Hippocampal formation (tissue), 2 donors: ENCODE measurements around the gene RAE1.

Experiments used
- DNase-seq, 2 donors: peaks; one replicate each; lab custom pipeline; 2025; lab: John Stamatoyannopoulos, UW

RAE1 gene

GRCh38 chr20:57372157-57372556 is 21.1 kb downstream of the RAE1 start:
- DNase-seq, result no peak

GRCh38 chr20:57372581-57373350 is 21.7 kb downstream of the RAE1 start:
- no peak for DNase-seq

GRCh38 chr20:57374343-57374930 is 23.4 kb downstream of the RAE1 start:
- DNase-seq, result no peak

- DNase-seq, result peak in 1 of 2 donors; percentile 23
Observed at GRCh38 chr20:57374931-57375651, 24.0 kb downstream of the RAE1 start.

- DNase-seq, result no peak
Observed at GRCh38 chr20:57375652-57376230, 24.7 kb downstream of the RAE1 start.

- DNase-seq, result no peak
Observed at GRCh38 chr20:57377350-57377749, 26.3 kb downstream of the RAE1 start.

- no peak for DNase-seq
Observed at GRCh38 chr20:57378107-57378506, 27.1 kb downstream of the RAE1 start.

- DNase-seq, result no peak
Observed at GRCh38 chr20:57378646-57379262, 27.7 kb downstream of the RAE1 start.

- no peak for DNase-seq
Observed at GRCh38 chr20:57379263-57379647, 28.2 kb downstream of the RAE1 start.

- DNase-seq, result no peak
Observed at GRCh38 chr20:57380081-57380750, 29.2 kb downstream of the RAE1 start.

GRCh38 chr20:57381596-57382503 is 30.8 kb downstream of the RAE1 start:
- DNase-seq, result peak; percentile 76 to 79

- DNase-seq, result no peak
Observed at GRCh38 chr20:57382516-57382915, 31.5 kb downstream of the RAE1 start.

- no peak for DNase-seq
Observed at GRCh38 chr20:57383447-57384347, 32.6 kb downstream of the RAE1 start.

GRCh38 chr20:57384486-57384885 is 33.4 kb downstream of the RAE1 start:
- no peak for DNase-seq

- no peak for DNase-seq
Observed at GRCh38 chr20:57384953-57385761, 34.1 kb downstream of the RAE1 start.

GRCh38 chr20:57385940-57386339 is 34.9 kb downstream of the RAE1 start:
- no peak for DNase-seq

GRCh38 chr20:57386762-57387161 is 35.7 kb downstream of the RAE1 start:
- DNase-seq, result no peak

- no peak for DNase-seq
Observed at GRCh38 chr20:57387463-57387862, 36.4 kb downstream of the RAE1 start.

- DNase-seq, result no peak
Observed at GRCh38 chr20:57387945-57388371, 36.9 kb downstream of the RAE1 start.
